HG03045 (cell line): ENCODE measurements around the gene BCAS3.
"Not testable (repeated sequence)": the region's sequence is repeated elsewhere in the genome, so short reads cannot be mapped to it uniquely, and the experiment has no call there.

Experiments
- ATAC-seq: cut with Tn5 transposase; IDR thresholded peaks from one replicate; pipeline ENCODE4 v1.9.1; 2021; ENCODE audit warnings: mild to moderate bottlenecking, moderate library complexity; ENCODE audit not compliant: unreplicated experiment

Gene BCAS3

GRCh38 chr17:61144617-61145564 lies 467.2 kb downstream of the BCAS3 start:
- no peak for ATAC-seq

GRCh38 chr17:61146833-61147232 lies 469.2 kb downstream of the BCAS3 start:
- ATAC-seq, result not testable (repeated sequence)

GRCh38 chr17:61149106-61149825 lies 471.6 kb downstream of the BCAS3 start:
- ATAC-seq, result no peak

GRCh38 chr17:61149862-61150362 lies 472.3 kb downstream of the BCAS3 start:
- ATAC-seq, result no peak

GRCh38 chr17:61150686-61151299 lies 473.1 kb downstream of the BCAS3 start:
- no peak for ATAC-seq

- no peak for ATAC-seq
Measured at GRCh38 chr17:61152898-61153297, 475.2 kb downstream of the BCAS3 start.

GRCh38 chr17:61155590-61156237 lies 478.1 kb downstream of the BCAS3 start:
- ATAC-seq, result no peak

- no peak for ATAC-seq
Measured at GRCh38 chr17:61157246-61157886, 479.7 kb downstream of the BCAS3 start.

- ATAC-seq, result no peak
Measured at GRCh38 chr17:61158376-61158775, 480.7 kb downstream of the BCAS3 start.

- ATAC-seq, result no peak
Measured at GRCh38 chr17:61159221-61159814, 481.7 kb downstream of the BCAS3 start.

- ATAC-seq, result no peak
Measured at GRCh38 chr17:61160204-61160603, 482.6 kb downstream of the BCAS3 start.

GRCh38 chr17:61160789-61161445 lies 483.3 kb downstream of the BCAS3 start:
- ATAC-seq, result no peak

GRCh38 chr17:61161615-61162134 lies 484.0 kb downstream of the BCAS3 start:
- no peak for ATAC-seq

GRCh38 chr17:61164517-61164916 lies 486.9 kb downstream of the BCAS3 start:
- no peak for ATAC-seq

GRCh38 chr17:61167075-61167474 lies 489.4 kb downstream of the BCAS3 start:
- no peak for ATAC-seq

GRCh38 chr17:61168506-61168905 lies 490.9 kb downstream of the BCAS3 start:
- no peak for ATAC-seq

- ATAC-seq, result no peak
Measured at GRCh38 chr17:61174310-61174709, 496.7 kb downstream of the BCAS3 start.

- ATAC-seq, result no peak
Measured at GRCh38 chr17:61175298-61176142, 497.9 kb downstream of the BCAS3 start.
